ENCODE measurements around the gene COP1. TPM values are rescaled to one million over a fixed set of nuclear protein-coding genes. Genes with fewer than 3 reads are reported as not detected.

Gene COP1
- total and polyA plus RNA-seq, 10 donors: 46.7 to 110 (median 66.0) TPM

- Histone ChIP-seq H3K27ac (no peak overlapping the region), H3K9me3 (peaks cover 13 to 39% (median 28%) of the 10 kb centered on the region in 8 donors), H3K27me3 (replicated peaks in 1 of 7) (no peaks in the 10 kb centered on the region), H3K4me1 (no peaks in the 10 kb centered on the region), H3K36me3 (peaks cover 0 to 37% (median 0%) of the 10 kb centered on the region in 6 donors), H3K4me3 (no peak overlapping the region)
- DNase-seq: no peak
- intact Hi-C loops (cut with DNase I; ENCODE audit: low total_unique reads): no loop called here
- 86 to 93% (median 90%) methylated on average over 3 of the region's 3 CpGs for WGBS, 5 donors
- no peak for TF ChIP-seq POLR2A (IDR thresholded peaks at IDR 0.05)
- no peak for TF ChIP-seq POLR2AphosphoS5 (IDR thresholded peaks at IDR 0.05)
- TF ChIP-seq CTCF (IDR thresholded peaks at IDR 0.05 in 8 of 11, conservative IDR thresholded peaks at IDR 0.05 in 3 of 11): no peak
Observed at GRCh38 chr1:175906370-175906769, 300.7 kb downstream of the COP1 start.

- TF ChIP-seq POLR2AphosphoS5 (IDR thresholded peaks at IDR 0.05) (no peak), CTCF (IDR thresholded peaks at IDR 0.05 in 8 of 11, conservative IDR thresholded peaks at IDR 0.05 in 3 of 11) (no peak), POLR2A (IDR thresholded peaks at IDR 0.05) (no peak)
- 79 to 91% (median 89%) methylated on average over 3 of the region's 3 CpGs for whole genome bisulfite sequencing, 5 donors
- Histone ChIP-seq H3K27me3 (replicated peaks in 1 of 7) (no peaks in the 10 kb centered on the region), H3K9me3 (peaks cover 0 to 23% (median 12%) of the 10 kb centered on the region in 8 donors), H3K4me1 (no peaks in the 10 kb centered on the region), H3K4me3 (no peak overlapping the region), H3K27ac (no peak overlapping the region), H3K36me3 (peaks cover 0 to 25% (median 0%) of the 10 kb centered on the region in 6 donors)
- intact Hi-C loops (cut with DNase I; ENCODE audit: low total_unique reads): no loop called here
- no peak for DNase-seq
Observed at GRCh38 chr1:175904808-175905207, 302.3 kb downstream of the COP1 start.

GRCh38 chr1:175902281-175902680 lies 304.8 kb downstream of the COP1 start:
- no peak for DNase-seq
- peaks cover 0 to 8% (median 0%) of the 10 kb centered on the region in 8 donors for H3K9me3 ChIP-seq

More at GRCh38 chr1:175902281-175902680, 304.8 kb downstream of the COP1 start:
- no peak overlapping the region for H3K4me3 ChIP-seq
- 91 to 94% (median 93%) methylated on average over 5 to 8 of the region's 8 CpGs for WGBS, 5 donors
- no peaks in the 10 kb centered on the region for H3K4me1 ChIP-seq
- no peaks in the 10 kb centered on the region for H3K27me3 ChIP-seq (replicated peaks in 1 of 7)
- intact Hi-C loops (cut with DNase I; ENCODE audit: low total_unique reads): no loop called here
- no peak overlapping the region for H3K27ac ChIP-seq
- H3K36me3 ChIP-seq: peaks cover 0 to 25% (median 0%) of the 10 kb centered on the region in 6 donors
- no peak for TF ChIP-seq POLR2AphosphoS5 (IDR thresholded peaks at IDR 0.05)
- no peak for TF ChIP-seq POLR2A (IDR thresholded peaks at IDR 0.05)
- no peak for TF ChIP-seq CTCF (IDR thresholded peaks at IDR 0.05 in 8 of 11, conservative IDR thresholded peaks at IDR 0.05 in 3 of 11)

All from spleen (tissue), 11 donors.